Activated CD8-positive, alpha-beta T cell treated with anti-CD3 and anti-CD28 coated beads for 36 hours (primary cell): ENCODE measurements around the gene CCT5. TPM values are rescaled to one million over a fixed set of nuclear protein-coding genes. Genes with fewer than 3 reads are reported as not detected.

Source experiments
- ATAC-seq: fragments of 200-7000 bp; cut with Tn5 transposase; one replicate; pipeline ENCODE4 v1.10.0; 2021; ENCODE audit warnings: mild to moderate bottlenecking, moderate library complexity
- CTCF ChIA-PET: fragments of 350-600 bp; sonication (Branson Sonifier 250); formaldehyde crosslinking; loops from one replicate; lab custom pipeline; 2021; ENCODE audit warnings: antibody characterized with exemption; lab: Charles Lee
- POLR2A ChIA-PET: fragments of 350-600 bp; sonication (Branson Sonifier 250); formaldehyde crosslinking; loops from one replicate; lab custom pipeline; 2021; ENCODE audit warnings: antibody characterized with exemption; lab: Charles Lee
- DNase-seq: peaks from one replicate; pipeline ENCODE4 v3.0.0-alpha.2; 2020
- H3K27ac Mint-ChIP-seq: one replicate; pipeline ENCODE4 v1.8.0; 2021; ENCODE audit warnings: mild to moderate bottlenecking, mixed read lengths
- H3K27me3 Mint-ChIP-seq: one replicate; pipeline ENCODE4 v1.8.0; 2021; ENCODE audit warnings: mixed read lengths
- H3K36me3 Mint-ChIP-seq: one replicate; pipeline ENCODE4 v1.8.0; 2021; ENCODE audit warnings: low read depth, mixed read lengths
- H3K4me1 Mint-ChIP-seq: one replicate; pipeline ENCODE4 v1.8.0; 2021; ENCODE audit warnings: low read depth, mixed read lengths
- H3K4me3 Mint-ChIP-seq: one replicate; pipeline ENCODE4 v1.8.0; 2021; ENCODE audit warnings: mild to moderate bottlenecking, moderate library complexity, mixed read lengths
- H3K9me3 Mint-ChIP-seq: one replicate; pipeline ENCODE4 v1.8.0; 2021; ENCODE audit warnings: mixed read lengths
- CTCF ChIP-seq: fragments of 200-600 bp; IDR thresholded peaks from one replicate; pipeline ENCODE4 v1.8.0; 2022; ENCODE audit warnings: antibody characterized with exemption, mild to moderate bottlenecking
- intact Hi-C: fragments of 100-400 bp; cut with micrococcal nuclease; formaldehyde crosslinking; loops from one replicate; pipeline ENCODE4 v1.10.0; 2022
- total RNA-seq, 2 experiments: library from RNA; stranded (reverse); gene quantifications; one replicate each; pipeline ENCODE4 v1.2.3, GENCODE V29; 2021

Gene CCT5
- total RNA-seq, 2 experiments from 2014 or later = 461 to 481 TPM

GRCh38 chr5:10277773-10278630 lies 27.9 kb downstream of the CCT5 start:
- no peak for TF ChIP-seq CTCF
- Mint-ChIP-seq H3K4me3 (no peak overlapping the region), H3K27ac (no peak overlapping the region), H3K27me3 (no peaks in the 10 kb centered on the region), H3K4me1 (peaks cover 8% of the 10 kb centered on the region), H3K36me3 (no peaks in the 10 kb centered on the region), H3K9me3 (no peaks in the 10 kb centered on the region)
- DNase-seq = no peak
- intact Hi-C loops = no loop called here
- ChIA-PET POLR2A (interaction anchor here (1.3 to 1.5 kb wide), 2 partner anchors 15 to 75 kb away, joined by 3 read pairs; no protein-coding TSS in a partner anchor), CTCF (interaction anchor here (1.5 kb wide), 1 partner anchor 14 kb away, joined by 3 read pairs; no protein-coding TSS in a partner anchor)
- no peak for ATAC-seq

- Mint-ChIP-seq H3K27ac (no peak overlapping the region), H3K9me3 (no peaks in the 10 kb centered on the region), H3K36me3 (no peaks in the 10 kb centered on the region), H3K4me3 (no peak overlapping the region), H3K4me1 (peaks cover 11% of the 10 kb centered on the region), H3K27me3 (no peaks in the 10 kb centered on the region)
- ChIA-PET POLR2A (interaction anchor here (1.3 to 1.5 kb wide), 2 partner anchors 16 to 74 kb away, joined by 3 read pairs; no protein-coding TSS in a partner anchor), CTCF (interaction anchor here (1.4 kb wide), 1 partner anchor 13 kb away, joined by 3 read pairs; no protein-coding TSS in a partner anchor)
- no peak for TF ChIP-seq CTCF
- no peak for DNase-seq
- intact Hi-C loops = no loop called here
- ATAC-seq = no peak
Observed at GRCh38 chr5:10278658-10279279, 28.7 kb downstream of the CCT5 start.

- no peaks in the 10 kb centered on the region for H3K36me3 Mint-ChIP-seq
- H3K27me3 Mint-ChIP-seq = no peaks in the 10 kb centered on the region
- H3K4me3 Mint-ChIP-seq = no peak overlapping the region
- no peak for DNase-seq
- H3K9me3 Mint-ChIP-seq = no peaks in the 10 kb centered on the region
- peaks cover 15% of the 10 kb centered on the region for H3K4me1 Mint-ChIP-seq
- CTCF ChIA-PET = interaction anchor here (1.4 kb wide), 1 partner anchor 14 kb away, joined by 3 read pairs; no protein-coding TSS in a partner anchor
- no peak overlapping the region for H3K27ac Mint-ChIP-seq
- no peak for TF ChIP-seq CTCF
- no peak for ATAC-seq
- intact Hi-C loops = no loop called here
- POLR2A ChIA-PET = interaction anchor here (1.5 kb wide), 1 partner anchor 74 kb away, joined by 3 read pairs; no protein-coding TSS in a partner anchor
Observed at GRCh38 chr5:10279328-10279727, 29.2 kb downstream of the CCT5 start.

- Mint-ChIP-seq H3K36me3 (no peaks in the 10 kb centered on the region), H3K4me1 (peaks cover 15% of the 10 kb centered on the region), H3K9me3 (no peaks in the 10 kb centered on the region), H3K4me3 (no peak overlapping the region), H3K27ac (no peak overlapping the region), H3K27me3 (no peaks in the 10 kb centered on the region)
- no peak for DNase-seq
- ChIA-PET POLR2A (no interaction called here), CTCF (interaction anchor here (0.9 to 1.4 kb wide), 3 partner anchors 15 to 144 kb away, joined by 3 read pairs; no protein-coding TSS in a partner anchor)
- no peak for ATAC-seq
- no peak for TF ChIP-seq CTCF
- intact Hi-C loops = loop anchor here (10.0 kb wide), 2 partner anchors 75 to 345 kb away; partner anchors contain the start of gene MARCHF6
Observed at GRCh38 chr5:10279925-10280720, 30.0 kb downstream of the CCT5 start.
